NCI-H69 (cell line): ENCODE results near the gene C2CD4C.
A peak's percentile ranks its signal among the peaks of the same experiment; 100 is the strongest.
"Not testable (repeated sequence)": the region's sequence is repeated elsewhere in the genome, so short reads cannot be mapped to it uniquely, and the experiment has no call there.

ENCODE experiments used
- DNase-seq: peaks from one replicate; lab custom pipeline; 2025; lab: John Stamatoyannopoulos, UW

The C2CD4C gene

GRCh38 chr19:438416-438958, 29.5 kb upstream of the C2CD4C start:
- DNase-seq: no peak

- no peak for DNase-seq
Measured at GRCh38 chr19:437041-437440, 28.1 kb upstream of the C2CD4C start.

DNA sequence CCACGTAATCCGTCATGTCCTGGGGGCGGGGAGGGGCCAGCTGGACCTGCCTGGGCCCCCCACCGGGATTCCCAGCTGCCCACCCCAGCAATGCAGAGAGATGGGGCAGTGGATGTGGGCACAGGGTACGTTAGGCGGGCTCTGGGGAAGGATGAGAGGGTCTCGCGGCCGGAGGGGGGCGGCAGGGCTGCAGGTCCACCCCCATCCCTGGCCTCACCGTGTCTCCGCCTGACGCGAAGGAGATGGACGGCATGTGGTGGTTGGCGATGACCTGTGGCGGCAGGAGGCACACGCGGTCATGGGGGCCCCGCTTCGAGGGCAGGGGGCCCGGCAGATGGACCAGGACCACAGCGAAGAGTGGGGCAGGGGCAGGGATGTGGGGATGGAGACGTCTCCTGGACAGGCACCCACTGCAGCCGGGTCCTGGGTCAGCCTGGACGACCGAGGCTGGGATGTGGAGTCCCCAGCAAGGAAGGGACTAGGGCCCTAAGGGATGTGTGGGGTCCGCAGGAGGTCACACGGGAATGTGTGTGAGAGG, 27.5 kb upstream of the C2CD4C start:
- no peak for DNase-seq

DNA sequence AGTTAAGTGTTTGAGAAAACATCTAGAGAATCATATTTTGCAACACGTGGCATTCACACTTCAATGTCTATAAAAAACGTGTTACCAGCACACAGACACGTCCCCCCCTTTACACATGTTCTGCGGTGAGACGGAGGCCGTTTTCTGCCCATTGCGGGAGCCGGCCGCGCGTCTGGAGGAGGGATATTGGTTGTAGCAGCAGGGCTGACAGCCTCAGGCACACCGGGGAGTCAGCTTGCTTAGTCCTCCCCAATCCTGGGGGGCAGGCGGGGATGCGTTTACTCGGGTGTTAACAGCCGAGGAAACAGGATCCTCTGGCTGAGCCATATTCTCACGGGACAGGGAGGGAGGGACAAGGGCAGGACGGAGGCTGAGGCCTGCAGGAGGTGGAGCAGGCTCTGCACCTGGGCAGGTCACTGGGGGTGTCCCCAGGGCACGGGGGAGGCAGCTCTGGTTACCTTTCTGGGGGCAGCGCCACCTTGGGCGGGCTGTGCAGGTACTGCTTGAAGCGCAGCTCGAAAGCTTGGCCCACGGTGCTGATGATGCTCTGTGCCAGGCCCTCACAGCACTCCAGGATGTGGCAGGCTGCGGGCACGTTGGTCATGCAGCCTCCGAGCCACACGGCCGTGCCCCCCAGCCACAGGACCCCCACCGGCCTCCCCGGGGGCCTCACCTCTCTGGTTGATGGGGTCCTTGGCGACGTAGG, 26.9 kb upstream of the C2CD4C start:
- peak; percentile 27 for DNase-seq

- no peak for DNase-seq
Measured at GRCh38 chr19:435056-435706, 26.2 kb upstream of the C2CD4C start.

DNA sequence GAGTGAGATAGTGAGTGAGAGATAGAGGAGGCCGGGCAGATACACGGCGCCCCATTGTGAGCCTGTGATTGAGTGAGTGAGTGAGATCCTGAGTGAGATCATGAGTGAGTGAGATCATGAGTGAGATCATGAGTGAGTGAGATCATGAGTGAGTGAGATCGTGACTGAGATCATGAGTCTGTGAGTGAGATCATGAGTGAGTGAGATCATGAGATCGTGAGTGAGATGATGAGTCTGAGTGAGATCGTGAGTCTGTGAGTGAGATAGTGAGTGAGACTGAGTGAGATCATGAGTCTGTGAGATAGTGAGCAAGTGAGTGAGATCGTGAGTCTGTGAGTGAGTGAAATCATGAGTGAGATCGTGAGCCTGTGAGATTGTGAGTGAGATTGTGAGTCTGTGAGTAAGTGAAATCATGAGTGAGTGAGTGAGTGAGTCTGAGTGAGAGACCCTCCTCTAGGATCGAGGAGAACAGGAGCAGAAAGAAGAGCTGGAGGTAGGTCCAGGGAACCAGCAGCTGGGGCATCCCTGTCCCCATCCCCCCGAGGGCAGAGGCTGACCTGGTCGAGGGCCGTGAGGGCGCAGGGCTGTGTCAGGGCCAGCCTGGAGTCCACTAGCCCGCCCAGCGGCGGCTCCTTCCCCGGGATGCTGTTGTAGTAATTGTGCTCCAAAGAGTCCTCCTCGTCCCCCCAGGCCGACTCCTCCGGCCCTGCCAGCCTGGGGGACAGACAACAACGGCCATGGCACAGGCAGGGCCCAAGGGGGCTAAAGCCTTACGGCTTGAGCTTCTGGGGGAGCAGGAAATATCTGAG, 25.4 kb upstream of the C2CD4C start:
- DNase-seq: no peak

- no peak for DNase-seq
Measured at GRCh38 chr19:430701-431100, 21.8 kb upstream of the C2CD4C start.

- no peak for DNase-seq
Measured at GRCh38 chr19:428149-428548, 19.2 kb upstream of the C2CD4C start.

DNA sequence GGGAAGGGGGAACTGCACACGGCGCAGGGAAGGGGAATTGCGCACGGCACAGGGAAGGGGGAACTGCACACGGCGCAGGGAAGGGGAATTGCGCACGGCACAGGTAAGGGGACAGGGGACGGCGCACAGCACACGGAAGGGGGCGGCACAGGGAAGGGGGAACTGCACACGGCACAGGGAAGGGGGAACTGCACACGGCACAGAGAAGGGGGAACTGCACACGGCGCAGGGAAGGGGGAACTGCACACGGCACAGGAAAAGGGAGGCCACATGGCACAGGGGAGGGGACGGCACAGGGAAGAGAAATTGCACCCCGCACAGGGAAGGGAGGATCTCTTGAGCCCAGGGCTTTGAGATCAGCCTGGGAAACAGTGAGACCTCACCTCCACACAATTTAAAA, 18.7 kb upstream of the C2CD4C start:
- not testable (repeated sequence) for DNase-seq

GRCh38 chr19:426725-427445, 17.9 kb upstream of the C2CD4C start:
- no peak for DNase-seq

GRCh38 chr19:425056-425455, 16.1 kb upstream of the C2CD4C start:
- no peak for DNase-seq

- no peak for DNase-seq
Measured at GRCh38 chr19:424546-424945, 15.6 kb upstream of the C2CD4C start.

- no peak for DNase-seq
Measured at GRCh38 chr19:423691-424466, 14.9 kb upstream of the C2CD4C start.

GRCh38 chr19:422917-423226, 13.9 kb upstream of the C2CD4C start:
- not testable (repeated sequence) for DNase-seq

DNA sequence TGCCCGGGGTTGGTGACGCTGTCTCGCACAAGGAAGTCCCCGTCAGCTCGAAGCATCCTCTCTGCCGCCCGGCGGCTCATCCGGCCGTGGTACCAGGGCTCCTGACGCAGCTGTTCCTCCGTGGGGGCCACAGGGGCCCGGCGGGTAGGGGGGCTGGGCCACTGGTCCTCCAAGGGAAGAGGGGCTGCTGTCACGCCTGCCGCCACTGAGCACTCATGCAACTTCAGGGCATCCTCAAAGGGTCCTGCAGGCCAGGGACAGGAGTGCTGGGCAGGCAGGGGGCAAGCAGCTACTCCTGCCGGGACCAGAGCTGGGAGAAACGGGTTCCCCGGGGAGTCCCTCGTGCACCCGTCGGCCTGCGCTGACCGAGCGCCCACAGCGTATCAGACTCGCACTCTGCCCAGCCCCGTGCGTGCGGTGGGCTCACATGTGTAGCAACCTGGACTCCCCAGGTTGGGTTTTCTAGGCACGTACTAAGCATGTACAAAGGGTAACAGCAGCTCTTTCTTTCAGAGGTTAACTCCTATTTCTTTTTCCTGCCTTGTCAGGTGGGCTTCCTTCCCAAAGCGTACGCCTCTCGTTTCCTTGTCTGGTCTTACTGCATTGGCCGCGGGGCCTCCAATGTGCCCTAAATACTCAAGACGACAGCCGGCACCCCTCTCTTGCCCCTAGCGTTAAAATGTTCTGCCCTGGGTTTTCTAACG, 13.4 kb upstream of the C2CD4C start:
- no peak for DNase-seq

DNA sequence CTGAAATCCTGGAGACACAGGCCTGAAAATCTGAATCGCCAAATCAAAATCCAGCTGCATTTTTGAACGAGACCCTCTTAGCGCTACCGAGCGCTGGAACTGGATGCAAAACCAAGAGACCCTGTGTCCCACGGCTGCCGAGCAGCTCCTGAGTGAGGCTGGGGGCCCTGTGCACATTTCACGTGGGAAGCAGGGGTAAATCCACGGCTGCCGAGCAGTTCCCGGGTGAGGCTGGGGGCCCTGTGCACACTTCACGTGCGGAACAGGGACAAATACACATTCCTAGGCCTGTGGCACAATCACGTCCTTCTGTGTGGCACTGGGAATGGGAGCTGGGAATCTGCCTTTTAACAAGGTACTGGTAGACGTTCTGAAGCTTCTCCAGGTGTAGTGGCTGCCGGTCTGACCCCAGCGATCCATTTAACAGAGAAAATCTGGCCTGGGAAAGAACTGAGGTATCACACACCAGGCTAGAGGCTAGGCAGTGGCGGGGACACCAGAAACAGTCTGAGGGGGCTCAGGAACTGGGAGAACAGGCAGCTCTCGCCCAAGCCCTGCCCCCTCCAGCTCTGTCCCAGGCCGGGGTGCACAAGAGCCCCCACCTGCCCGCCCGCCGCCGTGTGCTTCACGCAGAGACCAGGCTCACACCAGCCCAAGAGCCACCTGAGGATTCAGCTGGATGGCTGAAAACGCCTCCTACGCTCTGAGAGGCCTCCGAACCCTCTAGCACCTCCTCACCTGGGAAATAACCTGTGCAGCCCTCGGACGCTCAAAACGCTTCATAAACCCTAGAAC, 11.0 kb upstream of the C2CD4C start:
- DNase-seq: no peak

DNA sequence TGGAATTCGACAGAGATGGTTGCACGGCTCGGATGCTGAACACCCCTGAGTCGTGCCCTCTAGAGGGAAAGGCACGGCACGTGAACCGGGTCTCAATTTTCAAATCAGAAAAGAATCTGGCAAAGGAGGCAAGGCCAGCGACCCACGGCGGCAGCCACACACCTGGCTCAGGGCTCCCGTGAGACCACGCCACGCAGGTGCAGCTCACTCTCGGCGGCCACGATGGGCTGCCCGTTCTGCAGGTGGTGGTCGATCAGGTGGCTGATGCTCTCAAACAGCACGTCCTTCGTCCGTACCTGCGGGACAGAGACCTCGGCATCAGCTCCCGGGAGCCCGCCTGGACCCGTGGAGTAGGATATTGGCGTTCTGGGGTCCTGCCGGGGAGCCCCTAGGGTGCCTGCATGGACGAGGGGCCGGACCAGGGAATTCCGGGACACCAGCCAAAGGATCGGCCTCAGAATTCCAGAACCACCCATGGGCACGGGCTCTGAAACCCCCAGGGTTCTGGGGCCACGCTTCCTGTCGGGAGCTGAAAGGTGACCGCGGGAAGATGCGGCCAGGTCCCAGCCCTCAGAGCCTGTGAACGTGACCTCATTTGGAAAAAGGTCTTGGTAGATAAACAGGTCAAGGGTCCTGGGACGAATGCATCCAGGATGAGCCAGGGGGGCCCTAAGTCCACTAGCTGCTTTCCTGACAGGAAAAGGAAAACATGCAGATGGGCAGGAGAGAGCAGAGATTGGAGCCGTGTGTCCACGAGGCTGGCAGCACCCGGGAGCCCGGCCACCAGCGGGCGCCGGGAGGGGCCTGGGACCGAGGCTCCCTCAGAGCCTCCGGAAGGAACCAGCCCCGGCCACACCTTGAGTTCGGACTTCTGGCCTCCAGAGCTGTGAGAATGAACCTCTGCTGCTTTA, 10.1 kb upstream of the C2CD4C start:
- no peak for DNase-seq

DNA sequence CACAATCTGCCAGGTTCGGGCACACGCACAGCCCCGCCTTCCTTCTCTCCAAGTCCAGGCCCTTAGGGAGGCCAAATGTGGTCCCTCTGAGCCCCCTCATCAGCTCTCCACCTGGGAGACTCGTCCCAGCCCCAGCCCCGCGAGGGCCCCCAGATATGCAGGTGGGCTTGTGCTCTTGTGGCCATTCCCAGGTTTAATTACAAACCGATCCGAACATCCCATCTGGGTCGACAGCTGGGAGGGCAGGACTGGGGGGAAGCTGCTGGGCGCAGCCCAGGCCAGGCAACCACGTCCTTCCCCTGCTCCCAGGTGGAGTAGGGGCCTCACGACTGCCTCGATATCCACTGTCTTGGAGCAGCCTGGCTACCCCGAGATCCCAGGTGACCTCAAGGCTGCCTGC, 7.5 kb upstream of the C2CD4C start:
- DNase-seq: no peak

- no peak for DNase-seq
Measured at GRCh38 chr19:415292-415691, 6.3 kb upstream of the C2CD4C start.
